ENCODE measurements around the gene ZBTB7C. TPM values are rescaled to one million over a fixed set of nuclear protein-coding genes. Genes with fewer than 3 reads are reported as not detected.

The ZBTB7C gene
- total and polyA plus RNA-seq, 2 experiments from 2014 or later, result 2.3 to 5.5 TPM

DNA sequence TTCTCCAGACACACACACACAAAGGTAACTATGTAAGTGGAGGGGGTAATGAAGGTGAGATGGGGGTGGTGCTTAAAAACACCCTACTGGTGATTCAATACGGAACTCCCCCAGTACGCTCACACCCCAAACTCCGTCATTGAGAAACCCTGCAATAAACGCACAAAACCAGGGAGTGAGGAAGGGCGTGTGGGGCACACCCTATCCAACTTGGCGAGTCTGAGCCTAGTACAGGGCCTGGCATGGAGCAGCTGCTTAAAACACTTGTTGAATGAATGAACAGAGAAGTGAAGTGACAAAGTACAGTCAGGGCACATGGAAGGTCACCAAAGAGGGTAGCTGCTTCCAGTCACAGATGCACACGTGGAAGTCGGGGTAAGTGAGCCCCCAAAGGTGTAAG lies 331.9 kb downstream of the ZBTB7C start:
- H3K4me3 ChIP-seq, result no peak overlapping the region
- H3K4me1 ChIP-seq (ENCODE audit: low read depth), result peaks cover 6% of the 10 kb centered on the region
- no peaks in the 10 kb centered on the region for H3K36me3 ChIP-seq
- no peak overlapping the region for H3K27ac ChIP-seq
- DNase-seq (ENCODE audit: low read depth in 1 of 2, low spot score in 1 of 2), result no peak
- no peaks in the 10 kb centered on the region for H3K9me3 ChIP-seq (ENCODE audit: low read depth)
- H3K27me3 ChIP-seq, result no peaks in the 10 kb centered on the region
- TF ChIP-seq CTCF (IDR thresholded peaks at IDR 0.05; ENCODE audit: low read depth, low read length), result no peak

GRCh38 chr18:48076461-48076860 lies 332.7 kb downstream of the ZBTB7C start:
- H3K9me3 ChIP-seq (ENCODE audit: low read depth), result no peaks in the 10 kb centered on the region
- no peak overlapping the region for H3K4me3 ChIP-seq
- DNase-seq (ENCODE audit: low read depth in 1 of 2, low spot score in 1 of 2), result no peak
- H3K36me3 ChIP-seq, result no peaks in the 10 kb centered on the region
- H3K4me1 ChIP-seq (ENCODE audit: low read depth), result peaks cover 8% of the 10 kb centered on the region
- no peaks in the 10 kb centered on the region for H3K27me3 ChIP-seq
- no peak overlapping the region for H3K27ac ChIP-seq
- no peak for TF ChIP-seq CTCF (IDR thresholded peaks at IDR 0.05; ENCODE audit: low read depth, low read length)

- H3K36me3 ChIP-seq, result no peaks in the 10 kb centered on the region
- TF ChIP-seq CTCF (IDR thresholded peaks at IDR 0.05; ENCODE audit: low read depth, low read length), result no peak
- H3K4me3 ChIP-seq, result no peak overlapping the region
- DNase-seq (ENCODE audit: low read depth in 1 of 2, low spot score in 1 of 2), result no peak
- H3K27ac ChIP-seq, result no peak overlapping the region
- H3K27me3 ChIP-seq, result no peaks in the 10 kb centered on the region
- H3K9me3 ChIP-seq (ENCODE audit: low read depth), result no peaks in the 10 kb centered on the region
- H3K4me1 ChIP-seq (ENCODE audit: low read depth), result peaks cover 8% of the 10 kb centered on the region
Measured at GRCh38 chr18:48075707-48076093, 333.5 kb downstream of the ZBTB7C start.

GRCh38 chr18:48074929-48075706 lies 334.1 kb downstream of the ZBTB7C start:
- Histone ChIP-seq H3K27ac (no peak overlapping the region), H3K27me3 (no peaks in the 10 kb centered on the region), H3K9me3 (ENCODE audit: low read depth) (no peaks in the 10 kb centered on the region), H3K4me1 (ENCODE audit: low read depth) (peaks cover 8% of the 10 kb centered on the region), H3K4me3 (no peak overlapping the region), H3K36me3 (no peaks in the 10 kb centered on the region)
- no peak for TF ChIP-seq CTCF (IDR thresholded peaks at IDR 0.05; ENCODE audit: low read depth, low read length)
- no peak for DNase-seq (ENCODE audit: low read depth in 1 of 2, low spot score in 1 of 2)

- Histone ChIP-seq H3K4me3 (no peak overlapping the region), H3K4me1 (ENCODE audit: low read depth) (peaks cover 8% of the 10 kb centered on the region), H3K27me3 (no peaks in the 10 kb centered on the region), H3K36me3 (no peaks in the 10 kb centered on the region), H3K9me3 (ENCODE audit: low read depth) (no peaks in the 10 kb centered on the region), H3K27ac (no peak overlapping the region)
- no peak for DNase-seq (ENCODE audit: low read depth in 1 of 2, low spot score in 1 of 2)
- no peak for TF ChIP-seq CTCF (IDR thresholded peaks at IDR 0.05; ENCODE audit: low read depth, low read length)
Measured at GRCh38 chr18:48073211-48073930, 335.8 kb downstream of the ZBTB7C start.

All from cardiac muscle cell (in vitro differentiated cells and primary cell).